HPDE6-E6E7 (cell line): ENCODE results near the gene NUP160.
"Not testable (repeated sequence)": the region's sequence is repeated elsewhere in the genome, so short reads cannot be mapped to it uniquely, and the experiment has no call there.

ENCODE experiments used
- DNase-seq: peaks from one replicate; pipeline ENCODE4 v3.0.0; 2011; ENCODE audit warnings: missing footprints; ENCODE audit errors: extremely low spot score

NUP160 gene

DNA sequence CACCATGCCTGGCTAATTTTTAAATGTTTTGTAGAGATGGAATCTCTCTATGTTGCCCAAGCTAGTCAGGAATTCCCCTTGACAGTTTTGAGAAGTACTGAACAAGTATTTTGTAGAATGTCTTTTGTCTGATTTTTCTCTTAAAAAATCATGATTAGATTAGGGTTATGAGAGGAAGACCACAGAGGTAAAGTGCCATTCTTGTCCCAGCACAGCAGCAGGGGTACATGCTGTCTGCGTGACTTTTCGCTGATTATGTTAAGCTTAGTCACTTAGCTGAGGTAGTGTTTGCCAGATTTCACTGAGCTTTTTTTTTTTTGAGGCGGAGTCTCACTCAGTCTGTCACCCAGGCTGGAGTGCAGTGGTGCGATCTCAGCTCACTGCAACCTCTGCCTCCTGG lies 13.6 kb upstream of the NUP160 start:
- no peak for DNase-seq

DNA sequence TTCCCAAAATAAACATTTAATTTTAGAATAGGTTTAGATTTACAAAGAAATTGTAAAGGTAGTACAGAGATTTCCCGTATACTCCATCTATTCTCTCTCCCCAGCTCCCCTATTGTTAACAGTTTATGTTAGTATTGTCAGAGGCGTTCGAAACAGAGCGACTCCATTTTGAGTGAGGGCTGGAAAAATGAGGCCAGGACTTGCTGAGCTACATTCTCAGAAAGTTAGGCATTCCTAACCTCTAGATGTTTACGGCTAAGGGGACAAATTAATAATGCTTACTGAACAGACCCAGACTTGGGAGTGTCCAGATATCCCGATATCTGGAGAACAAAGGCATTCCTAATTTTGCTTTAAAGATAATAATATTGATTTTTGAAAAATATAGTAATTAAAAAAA lies 12.4 kb upstream of the NUP160 start:
- no peak for DNase-seq

DNA sequence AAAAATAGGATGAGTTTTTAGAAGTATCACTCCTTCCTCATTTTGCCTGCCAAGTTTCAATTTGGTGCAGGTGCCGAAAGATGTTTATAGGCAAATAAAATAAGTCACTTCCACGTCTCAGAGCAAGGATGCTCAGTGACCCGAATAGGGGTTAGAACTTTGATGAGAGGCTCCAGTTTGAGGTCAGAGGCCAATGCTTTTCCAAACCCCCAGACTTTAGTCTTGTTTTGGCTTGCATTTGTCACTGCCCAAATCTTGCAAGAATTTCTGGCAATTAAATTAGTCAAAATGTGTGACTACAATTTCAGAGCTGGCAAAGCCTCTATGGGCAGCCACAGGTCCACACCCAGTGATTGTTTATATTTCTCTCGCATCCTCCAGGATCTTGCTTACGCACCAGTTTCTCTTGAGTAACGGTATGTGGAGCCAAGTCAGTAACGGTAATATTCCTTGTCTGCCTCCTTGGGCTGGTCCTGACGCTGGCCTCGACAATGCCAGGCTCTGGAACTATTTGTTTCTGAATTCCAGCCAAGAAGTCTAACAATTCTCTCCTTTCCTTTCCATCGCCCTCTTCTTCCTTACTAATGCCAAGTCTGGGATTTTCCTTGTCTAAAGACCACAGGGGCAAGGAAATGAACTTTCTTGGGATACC lies 9.9 kb upstream of the NUP160 start:
- DNase-seq, result no peak

DNA sequence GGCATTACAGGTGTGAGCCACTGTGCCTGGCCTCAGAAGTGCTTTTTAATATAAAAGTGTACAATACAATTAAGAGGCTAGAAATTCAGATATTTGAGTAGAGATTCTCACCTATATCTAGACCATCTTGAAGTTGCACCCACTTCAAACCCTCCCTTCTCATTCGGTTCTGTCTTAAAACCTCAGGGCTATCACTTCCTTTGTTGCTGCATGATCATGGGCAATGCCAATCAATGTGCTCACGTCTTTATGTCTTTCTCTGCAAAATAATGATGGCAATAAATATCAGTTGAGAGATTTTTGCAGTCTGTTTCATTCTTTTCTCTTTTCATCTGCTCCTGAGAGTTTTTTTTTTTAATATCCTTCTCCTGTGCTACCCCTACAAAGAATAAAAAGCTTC lies 9.3 kb upstream of the NUP160 start:
- no peak for DNase-seq

DNA sequence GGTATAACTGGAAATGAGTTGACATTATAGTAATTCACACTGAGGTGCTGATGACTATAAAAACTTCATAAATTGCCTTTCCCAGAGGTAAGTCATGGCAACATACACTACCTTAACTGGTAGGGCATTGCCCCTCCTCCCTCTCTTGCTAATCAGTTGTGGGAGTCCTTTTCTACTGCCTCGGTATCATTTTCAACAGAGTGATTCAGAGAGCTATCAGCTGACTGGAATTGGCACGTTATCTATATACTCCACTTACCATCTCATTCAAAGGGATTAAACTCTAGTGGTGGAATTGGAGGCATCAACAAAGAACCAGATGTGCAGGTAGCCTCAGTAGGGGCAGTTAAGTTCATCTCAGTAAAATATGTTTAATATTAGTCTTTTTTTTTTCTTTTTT lies 8.0 kb upstream of the NUP160 start:
- DNase-seq, result peak; percentile 14

DNA sequence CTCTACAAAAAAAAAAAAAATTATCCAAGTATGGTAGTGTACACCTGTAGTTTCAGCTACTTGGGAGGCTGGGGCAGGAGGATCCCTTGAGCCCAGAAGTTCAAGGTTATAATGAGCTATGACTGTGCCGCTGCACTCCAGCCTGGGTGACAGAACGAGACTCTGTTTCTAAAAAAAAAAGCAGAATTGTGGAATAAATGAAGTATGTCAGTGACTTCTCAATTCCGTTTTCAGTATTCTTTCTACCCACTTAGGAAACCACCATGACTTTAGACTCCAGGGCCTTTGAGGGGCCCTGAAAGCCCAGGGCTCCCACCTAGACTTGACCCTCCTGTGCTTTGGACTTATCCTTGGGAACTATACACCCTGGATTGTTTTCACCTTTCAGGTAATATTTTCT lies 6.5 kb upstream of the NUP160 start:
- DNase-seq, result no peak

DNA sequence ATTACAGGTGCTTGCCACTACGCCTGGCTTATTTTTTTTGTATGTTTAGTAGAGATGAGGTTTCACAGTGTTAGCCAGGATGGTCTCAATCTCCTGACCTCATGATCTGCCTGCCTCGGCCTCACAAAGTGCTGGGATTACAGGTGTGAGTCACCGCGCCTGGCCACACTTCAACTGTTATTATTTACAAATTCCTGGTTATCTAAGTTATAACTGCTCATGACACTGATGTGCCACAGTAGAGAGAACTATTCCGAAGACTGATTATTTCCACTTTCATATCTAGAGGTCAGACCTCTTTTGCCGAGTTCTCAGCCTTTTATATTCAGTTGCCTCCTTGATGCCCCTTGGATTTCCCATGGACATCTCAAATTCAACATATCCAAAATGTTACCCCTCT lies 3.9 kb upstream of the NUP160 start:
- DNase-seq, result no peak

DNA sequence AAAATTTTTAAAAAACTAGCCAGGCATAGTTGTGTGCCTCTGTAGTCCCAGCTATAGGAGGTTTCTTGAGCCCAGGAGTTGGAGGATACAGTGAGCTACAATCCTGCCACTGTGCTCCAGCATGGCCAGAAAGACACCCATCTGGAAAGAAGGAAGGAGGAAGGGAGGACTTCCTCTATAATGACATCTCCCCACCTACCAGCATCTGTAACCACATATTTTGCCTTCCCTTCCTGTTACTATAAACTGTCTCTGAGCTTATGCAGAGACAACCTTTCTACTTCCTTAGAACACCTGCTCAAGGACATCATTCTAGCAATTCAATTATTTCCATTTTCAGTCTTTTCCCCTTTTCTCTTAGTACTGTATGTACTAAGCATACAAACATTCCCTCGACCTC lies 2.2 kb upstream of the NUP160 start:
- DNase-seq, result no peak

DNA sequence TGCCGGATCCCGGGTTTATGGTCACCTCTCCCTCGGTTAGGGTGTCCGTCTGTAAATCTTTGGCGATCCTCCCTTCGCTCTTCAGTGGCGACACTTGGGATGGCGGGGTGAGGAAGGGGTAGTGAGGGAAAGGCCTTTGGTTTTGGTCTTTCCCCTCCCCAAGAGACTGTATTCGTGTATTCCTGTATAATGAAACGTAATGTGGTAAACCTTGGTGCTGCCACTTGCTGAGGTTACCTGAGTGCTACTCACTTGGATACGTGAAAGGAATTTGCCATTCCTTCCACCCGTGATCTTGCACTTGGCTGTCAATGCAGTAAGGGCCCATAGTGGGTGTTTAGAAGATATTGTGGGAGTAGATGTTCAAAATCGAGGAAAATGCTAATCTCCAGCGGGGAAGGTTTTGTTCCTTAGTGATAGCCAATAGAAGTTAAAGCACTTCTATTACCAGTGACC lies 578 bp upstream of the NUP160 start:
- DNase-seq, result no peak

DNA sequence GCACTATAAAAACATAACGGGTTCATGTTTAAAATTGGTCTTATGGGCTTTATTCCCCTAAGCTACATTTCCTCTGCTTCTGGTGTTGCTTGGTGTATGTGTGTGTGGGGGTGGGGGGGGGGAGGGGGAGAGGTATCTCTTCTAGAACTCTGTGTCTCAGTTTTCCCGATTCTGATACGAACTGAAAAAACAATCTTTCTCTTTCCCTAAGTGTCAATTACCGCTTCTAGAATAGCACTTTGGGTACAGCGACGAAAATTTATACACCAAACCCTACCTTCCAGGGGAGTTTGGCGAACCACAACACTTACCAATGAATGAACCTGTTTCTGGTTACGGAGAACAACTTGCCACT lies 636 bp downstream of the NUP160 start:
- DNase-seq, result no peak

DNA sequence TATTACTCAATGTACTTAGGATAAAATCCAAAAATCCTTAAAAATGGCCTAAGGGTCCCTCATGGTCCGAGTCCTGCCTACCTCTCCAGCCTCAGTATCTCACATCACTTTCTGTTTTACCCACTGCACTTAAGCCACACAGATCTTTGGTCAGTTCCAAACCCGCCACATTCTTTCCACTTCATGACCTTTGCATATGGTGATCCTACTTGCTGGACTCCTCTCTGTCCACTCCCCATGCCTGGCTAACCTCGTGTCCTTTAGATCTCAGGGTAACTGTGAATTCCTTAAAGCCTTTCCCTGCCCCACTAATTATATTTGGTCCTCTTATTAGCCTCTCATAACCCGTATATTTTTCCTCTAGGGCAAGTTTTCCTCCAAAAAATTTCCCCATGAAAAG lies 1.2 kb downstream of the NUP160 start:
- no peak for DNase-seq

DNA sequence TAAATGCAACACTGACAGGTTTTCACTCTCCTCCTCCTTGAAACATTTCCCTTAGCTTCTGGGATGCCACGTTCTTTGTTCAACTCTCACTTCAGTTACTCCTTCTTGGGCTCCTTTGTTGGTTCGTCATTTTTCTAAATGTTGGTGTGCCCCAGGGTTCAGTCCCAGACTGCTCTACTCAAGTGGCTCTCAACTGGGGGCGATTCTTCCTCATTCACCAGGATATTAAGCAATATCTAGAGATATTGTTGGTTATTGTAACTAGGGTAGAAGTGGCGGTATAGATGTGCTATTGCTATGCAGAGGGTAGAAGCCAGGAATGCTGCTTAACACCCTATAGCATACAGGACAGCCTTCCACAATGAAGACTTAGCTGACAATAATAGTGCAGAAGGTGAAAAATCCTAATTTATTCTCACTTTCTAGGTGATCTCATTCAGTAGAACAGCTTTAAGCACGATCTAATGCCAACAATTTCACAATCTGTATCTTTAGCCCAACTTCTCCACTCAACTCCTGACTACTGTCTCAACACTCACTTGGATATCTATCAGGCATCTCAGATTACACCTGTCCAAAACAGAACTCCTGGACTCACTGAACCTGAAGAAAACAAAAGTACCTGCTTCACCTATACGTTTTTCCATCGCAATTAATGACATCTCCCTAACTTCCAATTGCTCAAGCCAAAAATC lies 4.6 kb downstream of the NUP160 start:
- no peak for DNase-seq

DNA sequence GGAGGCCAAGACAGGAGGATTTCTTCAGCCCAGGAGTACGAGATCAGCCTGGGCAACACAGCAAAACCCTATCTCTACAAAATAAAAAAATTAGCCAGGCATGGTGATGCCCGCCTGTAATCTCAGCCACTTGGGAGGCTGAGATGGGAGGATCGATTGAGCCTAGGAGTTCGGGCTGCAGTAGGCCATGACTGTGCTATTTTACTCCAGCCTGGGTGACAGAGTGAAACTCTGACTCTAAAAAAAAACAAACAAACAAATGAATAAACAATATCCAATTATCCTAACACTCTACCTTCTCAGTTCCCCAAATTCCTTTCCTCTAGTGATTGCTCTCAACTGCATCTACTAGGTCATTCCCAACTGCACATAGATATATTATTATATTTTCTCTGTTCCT lies 5.4 kb downstream of the NUP160 start:
- no peak for DNase-seq

DNA sequence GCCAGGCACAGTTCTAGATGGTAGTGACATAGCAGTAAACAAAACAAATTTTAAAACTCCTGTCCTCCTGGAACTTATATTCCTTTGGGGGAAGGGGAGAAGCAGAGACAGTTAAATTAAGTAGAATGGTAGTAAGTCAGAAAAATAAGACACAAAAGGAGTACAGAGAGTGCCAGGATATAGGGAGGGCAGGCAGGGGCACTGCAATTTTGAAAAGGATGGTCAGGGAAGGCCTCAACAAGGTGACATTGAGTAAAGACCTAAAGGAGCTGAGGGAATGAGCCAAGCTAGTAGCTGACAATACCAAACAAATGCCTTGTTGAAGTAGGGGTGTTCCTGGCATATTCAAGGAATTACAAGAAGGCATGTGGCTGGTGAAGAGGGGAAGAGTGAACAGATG lies 10.2 kb downstream of the NUP160 start:
- no peak for DNase-seq

DNA sequence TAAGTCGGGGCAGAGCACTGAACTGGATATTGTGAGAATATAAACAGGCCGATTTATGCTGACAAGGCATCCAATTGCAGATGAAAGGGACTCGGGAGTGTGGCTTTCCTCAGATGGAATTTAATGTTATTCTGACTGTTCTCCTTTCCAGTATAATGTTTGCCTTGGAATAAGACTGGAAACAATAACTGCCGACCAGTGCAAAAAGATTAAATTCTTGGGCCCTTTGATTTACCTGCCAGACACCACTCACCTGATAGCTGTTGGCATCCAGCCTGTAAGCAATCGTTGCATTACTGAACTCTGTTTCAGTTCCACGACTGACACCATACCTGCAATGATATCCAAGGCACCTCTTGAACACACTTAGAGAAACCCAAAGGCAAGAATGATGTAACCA lies 10.9 kb downstream of the NUP160 start:
- DNase-seq, result no peak

DNA sequence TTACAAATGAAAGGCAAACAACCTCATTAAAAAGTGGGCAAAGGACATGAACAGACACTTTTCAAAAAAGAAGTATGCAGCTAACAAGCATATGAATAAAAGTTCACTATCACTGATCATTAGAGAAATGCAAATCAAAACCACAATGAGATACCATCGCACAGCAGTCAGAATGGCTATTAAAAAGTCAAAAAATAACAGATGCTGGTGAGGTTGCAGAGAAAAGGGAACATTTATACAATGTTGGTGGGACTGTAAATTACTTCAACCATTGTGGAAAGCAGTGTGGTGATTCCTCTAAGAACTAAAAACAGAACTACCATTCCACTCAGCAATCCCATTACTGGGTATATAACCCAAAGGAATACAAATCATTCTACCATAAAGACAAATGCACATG lies 18.1 kb downstream of the NUP160 start:
- DNase-seq, result not testable (repeated sequence)

DNA sequence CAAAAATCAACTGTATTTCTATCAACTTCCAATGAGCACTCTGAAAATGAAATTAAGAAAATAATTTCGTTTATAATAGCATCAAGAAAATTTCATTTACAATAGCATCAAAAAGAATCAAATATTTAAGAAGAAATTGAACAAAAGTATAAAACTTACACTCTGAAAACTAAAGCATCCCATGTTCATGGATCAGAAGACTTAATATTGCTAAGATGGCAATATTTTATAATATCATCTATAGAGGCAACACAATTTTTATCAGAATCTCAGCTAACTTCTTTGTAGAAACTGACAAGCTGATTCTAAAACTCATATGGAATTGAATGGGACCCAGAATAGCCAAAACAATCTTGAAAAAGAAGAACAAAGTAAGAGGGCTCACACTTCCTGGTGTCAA lies 19.9 kb downstream of the NUP160 start:
- no peak for DNase-seq

DNA sequence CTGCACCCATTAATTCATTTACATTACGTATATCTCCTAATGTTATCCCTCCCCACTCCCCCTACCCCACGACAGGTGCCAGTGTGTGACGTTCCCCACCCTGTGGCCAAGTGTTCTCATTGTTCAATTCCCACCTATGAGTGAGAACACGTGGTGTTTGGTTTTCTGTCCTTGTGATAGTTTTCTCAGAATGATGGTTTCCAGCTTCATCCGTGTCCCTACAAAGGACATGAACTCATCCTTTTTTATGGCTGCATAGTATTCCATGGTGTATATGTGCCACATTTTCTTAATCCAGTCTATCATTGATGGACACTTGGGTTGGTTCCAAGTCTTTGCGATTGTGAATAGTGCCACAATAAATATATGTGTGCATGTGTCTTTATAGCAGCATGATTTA lies 25.5 kb downstream of the NUP160 start:
- not testable (repeated sequence) for DNase-seq

DNA sequence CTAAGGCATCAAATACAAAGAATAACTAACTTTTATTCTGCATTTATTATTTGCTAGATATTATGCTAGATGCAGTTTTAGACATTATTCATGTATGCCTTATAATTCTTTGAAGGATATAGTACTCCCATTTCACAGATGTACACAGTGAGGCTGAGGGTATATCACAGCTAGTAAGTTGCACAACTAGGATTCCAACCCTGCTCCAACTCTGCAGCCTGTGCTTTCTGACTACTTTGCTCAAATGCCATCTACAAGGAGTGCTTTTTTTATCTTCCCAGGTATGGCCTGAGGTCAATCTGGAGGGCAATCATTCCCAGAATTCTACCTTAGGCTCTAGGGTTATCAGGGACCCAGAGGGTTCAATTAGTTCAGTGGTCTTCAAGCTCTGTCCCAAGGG lies 28.4 kb downstream of the NUP160 start:
- DNase-seq, result no peak

DNA sequence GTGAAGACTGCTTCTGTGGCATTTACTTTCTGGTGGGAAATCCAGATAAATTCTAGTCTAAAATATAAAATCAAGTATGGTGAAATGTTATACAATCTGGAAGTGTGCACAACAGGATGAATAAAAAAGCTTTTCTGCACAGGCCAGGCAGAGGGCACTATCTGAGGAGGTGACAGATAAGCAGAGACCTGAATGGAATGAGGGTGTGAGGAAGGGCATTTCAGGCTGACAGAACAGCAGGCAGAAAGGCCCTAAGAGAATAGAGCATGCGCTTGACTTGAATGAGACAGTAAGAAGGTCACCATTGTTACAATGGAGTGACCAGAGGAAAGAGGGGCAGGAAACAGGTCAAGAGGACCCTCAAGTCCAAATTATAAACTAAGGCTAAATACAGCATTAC lies 47.4 kb downstream of the NUP160 start:
- no peak for DNase-seq

DNA sequence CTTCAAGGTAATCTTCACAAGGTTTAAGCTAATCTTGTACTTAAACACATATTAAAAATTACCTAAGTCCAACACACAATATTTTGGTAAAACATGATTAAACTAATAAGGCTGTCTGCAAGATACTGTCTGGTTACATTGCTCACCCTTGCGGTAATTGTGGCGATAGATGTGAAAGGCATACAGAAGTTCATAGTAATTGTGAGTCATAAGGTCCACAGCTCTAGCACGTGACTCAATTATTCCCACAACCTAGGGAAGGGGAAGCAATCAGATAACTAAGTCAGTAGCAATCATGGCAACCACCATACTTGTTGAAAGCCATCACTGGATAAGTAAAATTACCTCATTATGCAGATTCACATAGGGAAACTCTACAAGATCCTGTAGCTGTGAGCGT lies 50.5 kb downstream of the NUP160 start:
- DNase-seq, result peak; percentile 20

DNA sequence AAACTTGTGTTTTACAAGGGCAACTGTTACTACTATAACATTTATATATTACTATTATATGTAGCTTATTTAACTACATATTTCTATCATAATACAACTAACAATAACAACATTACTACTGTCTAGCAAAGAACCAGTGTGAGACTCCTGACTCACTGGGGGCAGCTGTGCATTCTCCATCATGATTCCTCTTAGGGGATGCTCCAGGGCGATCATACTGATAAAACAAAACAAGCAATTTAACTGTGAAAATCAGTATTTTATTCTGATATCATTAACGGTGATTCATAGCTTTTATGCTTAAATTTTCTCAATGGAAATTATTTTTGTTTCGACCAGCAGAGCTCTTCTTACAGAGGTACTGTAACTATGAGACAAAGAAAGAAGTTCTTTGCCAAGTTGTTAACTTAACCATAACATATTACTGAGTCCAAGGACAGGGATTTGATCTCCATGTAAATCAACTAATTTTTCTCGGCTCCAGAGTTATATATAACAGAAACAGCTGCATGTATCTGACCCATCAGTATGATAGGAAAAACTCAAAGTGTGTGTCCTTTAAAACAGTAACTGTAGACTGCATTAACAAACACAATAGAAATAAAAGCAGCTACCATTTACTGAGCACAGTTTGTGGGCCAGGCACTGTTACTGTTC lies 56.2 kb downstream of the NUP160 start:
- DNase-seq, result no peak

DNA sequence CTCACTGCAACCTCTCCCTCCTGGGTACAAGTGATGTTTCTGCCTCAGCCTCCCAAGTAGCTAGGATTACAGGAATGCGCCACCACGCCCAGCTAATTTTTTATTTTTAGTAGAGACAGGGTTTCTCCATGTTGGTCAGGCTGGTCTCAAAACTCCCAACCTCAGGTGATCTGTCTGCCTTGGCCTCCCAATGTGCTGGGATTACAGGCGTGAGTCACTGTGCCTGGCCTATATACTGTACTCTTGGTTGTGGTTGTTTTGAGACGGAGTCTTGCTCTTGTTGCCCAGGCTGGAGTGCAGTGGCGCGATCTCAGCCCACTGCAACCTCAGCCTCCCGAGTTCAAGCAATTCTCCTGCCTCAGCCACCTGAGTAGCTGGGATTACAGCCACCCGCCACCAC lies 58.1 kb downstream of the NUP160 start:
- DNase-seq, result not testable (repeated sequence)
